Psoas muscle (tissue), 8 donors: Measurements from ENCODE around the gene FLG2. TPM values are rescaled to one million over a fixed set of nuclear protein-coding genes. Genes with fewer than 3 reads are reported as not detected.

Source experiments
- ATAC-seq, 4 donors: fragments of 200-7000 bp; cut with Tn5 transposase; one replicate each; pipeline ENCODE4 v1.9.1; 2020; ENCODE audit warnings: moderate library complexity in 3 of 4, mild to moderate bottlenecking in 2 of 4
- DNase-seq, 2 donors: peaks; one replicate each; pipeline ENCODE4 v3.0.0-alpha.2; 2020
- H3K27ac ChIP-seq: fragments of 200-600 bp; one replicate; pipeline ENCODE4 v1.8.0; 2022
- H3K27me3 ChIP-seq, 3 donors: fragments of 200-600 bp in 1 of 3; one replicate each; pipeline versions ENCODE4 v1.6.1 to v1.8.0; 2013 to 2022; ENCODE audit warnings: low read length in 2 of 3, mild to moderate bottlenecking in 2 of 3, moderate library complexity in 1 of 3; ENCODE audit not compliant: insufficient read depth in 3 of 3
- H3K36me3 ChIP-seq, 2 donors: fragments of 200-600 bp in 1 of 2; one replicate each; pipeline versions ENCODE4 v1.6.1 to v1.8.0; 2013 to 2022; ENCODE audit warnings: low read depth in 1 of 2, mild to moderate bottlenecking in 1 of 2, moderate library complexity in 1 of 2; ENCODE audit not compliant: insufficient read depth in 1 of 2
- H3K4me1 ChIP-seq: fragments of 200-600 bp; one replicate; pipeline ENCODE4 v1.8.0; 2022
- H3K4me3 ChIP-seq: fragments of 200-600 bp; one replicate; pipeline ENCODE4 v1.8.0; 2022; ENCODE audit warnings: mild to moderate bottlenecking
- H3K9me3 ChIP-seq: fragments of 200-600 bp; one replicate; pipeline ENCODE4 v1.8.0; 2022
- CTCF ChIP-seq: fragments of 200-600 bp; IDR thresholded peaks from one replicate; pipeline ENCODE4 v1.8.0; 2022; ENCODE audit warnings: antibody characterized with exemption
- WGBS, 3 donors: extraction: QIAGEN DNeasy Blood & Tissue Kit; methylation state at CpG; one replicate each; pipeline versions ENCODE4 v1.1.6 to v1.1.7; 2013; 5-methylcytosine and 5-hydroxymethylcytosine counted together
- intact Hi-C, 2 donors: fragments of 100-400 bp; cut with DNase I; formaldehyde crosslinking; loops; one replicate each; pipeline versions ENCODE4 v1.11.0 to v1.14.2; 2022
- polyA plus RNA-seq, 3 donors: library from polyadenylated mRNA; stranded (reverse); fragments of 200-250 nt; gene quantifications; one replicate each; pipeline ENCODE4 v1.2.3, GENCODE V29; 2013
- total RNA-seq, 4 donors: library from RNA; stranded (reverse); fragmentation: NEBNext Ultra II Directional in 2 of 4; extraction: Animal tissue kit (Norgen Biotek cat#: 25700) in 2 of 4; gene quantifications; one replicate each; pipeline versions ENCODE4 v1.2.1 to v1.2.4, GENCODE V29; 2021 to 2023
- donor health status: healthy with polysubstance abuse.
- donor health status: DM: no; HTN: no; CAD: no; lungs with moderate emphysema.
- donor health status: Bipolar disorder and iron deficiency.
- donor health status: healthy.
- donor health status: DM: yes; HTN: yes; CAD: no.
- donor health status: DM: no; HTN: no; CAD: no.
- donor health status: DM: no; HTN: no; CAD: no.
- donor health status: DM: yes; HTN: yes; CAD: no.

FLG2 gene
- total and polyA plus RNA-seq, 7 donors: not detected

GRCh38 chr1:152394151-152394550, 34.3 kb upstream of the FLG2 start:
- no peak overlapping the region for H3K4me3 ChIP-seq
- peaks cover 0 to 2% (median 0%) of the 10 kb centered on the region in 3 donors for H3K27me3 ChIP-seq
- intact Hi-C loops: no loop called here
- WGBS, 3 donors: 41 to 49% (median 44%) methylated on average over 1 of the region's 1 CpG
- no peaks in the 10 kb centered on the region for H3K4me1 ChIP-seq
- DNase-seq (no peak), ATAC-seq (no peak)
- no peak overlapping the region for H3K27ac ChIP-seq
- no peak for TF ChIP-seq CTCF
- no peaks in the 10 kb centered on the region for H3K9me3 ChIP-seq
- H3K36me3 ChIP-seq: no peaks in the 10 kb centered on the region

GRCh38 chr1:152392909-152393308, 33.1 kb upstream of the FLG2 start:
- no peak overlapping the region for H3K4me3 ChIP-seq
- ATAC-seq (no peak), DNase-seq (no peak)
- peaks cover 0 to 2% (median 0%) of the 10 kb centered on the region in 3 donors for H3K27me3 ChIP-seq
- no peak overlapping the region for H3K27ac ChIP-seq
- H3K4me1 ChIP-seq: no peaks in the 10 kb centered on the region
- no peaks in the 10 kb centered on the region for H3K36me3 ChIP-seq
- no peaks in the 10 kb centered on the region for H3K9me3 ChIP-seq
- intact Hi-C loops: no loop called here
- TF ChIP-seq CTCF: no peak
- 77 to 82% (median 77%) methylated on average over 2 of the region's 2 CpGs for WGBS, 3 donors

DNA sequence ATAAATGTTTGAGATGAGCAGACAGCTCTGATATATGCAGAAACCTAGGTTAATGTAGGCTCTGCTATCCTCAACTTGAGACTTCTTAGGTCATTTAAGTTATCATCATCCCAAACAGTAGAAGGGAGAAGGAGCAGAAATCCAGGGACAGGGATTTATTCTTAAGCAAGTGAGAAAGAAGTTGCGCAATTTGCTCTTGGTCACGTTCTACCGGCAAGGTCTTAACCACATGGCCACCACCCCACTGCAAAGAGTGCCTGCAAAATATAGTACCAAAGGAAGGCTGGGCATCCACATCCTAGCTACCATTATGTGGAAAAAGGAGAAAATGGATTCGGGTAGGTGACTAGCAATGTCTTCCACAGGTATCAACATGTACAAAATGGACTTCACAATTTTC, 29.1 kb upstream of the FLG2 start:
- ATAC-seq (no peak), DNase-seq (no peak)
- no peak for TF ChIP-seq CTCF
- Histone ChIP-seq H3K36me3 (no peaks in the 10 kb centered on the region), H3K9me3 (no peaks in the 10 kb centered on the region), H3K27ac (no peak overlapping the region), H3K4me3 (no peak overlapping the region), H3K4me1 (no peaks in the 10 kb centered on the region), H3K27me3 (peaks cover 0 to 2% (median 0%) of the 10 kb centered on the region in 3 donors)
- 52 to 71% (median 54%) methylated on average over 4 of the region's 4 CpGs for WGBS, 3 donors
- intact Hi-C loops: no loop called here

DNA sequence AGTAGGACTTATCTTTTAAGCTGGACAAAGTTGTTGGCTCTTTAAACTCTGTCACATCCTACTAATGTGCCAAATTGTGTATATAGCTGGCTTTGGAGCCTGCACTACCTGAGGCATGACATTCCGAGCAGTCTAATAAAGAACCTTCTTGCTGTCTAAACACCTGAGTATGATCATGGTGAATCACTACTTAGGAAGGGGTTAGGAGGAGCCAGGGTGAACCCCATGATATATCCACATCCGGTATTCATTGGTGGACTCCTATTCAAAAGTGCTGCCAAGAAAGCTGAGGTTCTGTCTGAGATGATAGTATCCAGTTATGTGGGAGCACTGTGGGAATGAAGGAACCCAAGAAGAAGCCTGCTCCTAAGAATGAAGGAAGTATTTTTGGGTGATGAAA, 27.1 kb upstream of the FLG2 start:
- no peaks in the 10 kb centered on the region for H3K9me3 ChIP-seq
- DNase-seq: no peak
- 75 to 81% (median 75%) methylated on average over 2 of the region's 2 CpGs for WGBS, 3 donors
- no peaks in the 10 kb centered on the region for H3K36me3 ChIP-seq
- H3K27me3 ChIP-seq: no peaks in the 10 kb centered on the region
- ATAC-seq: no peak
- H3K4me3 ChIP-seq: no peak overlapping the region
- H3K27ac ChIP-seq: no peak overlapping the region
- TF ChIP-seq CTCF: no peak
- intact Hi-C loops: no loop called here
- no peaks in the 10 kb centered on the region for H3K4me1 ChIP-seq

GRCh38 chr1:152380932-152381331, 21.1 kb upstream of the FLG2 start:
- Histone ChIP-seq H3K36me3 (no peaks in the 10 kb centered on the region), H3K27me3 (no peaks in the 10 kb centered on the region), H3K4me3 (no peak overlapping the region), H3K9me3 (no peaks in the 10 kb centered on the region), H3K27ac (no peak overlapping the region), H3K4me1 (no peaks in the 10 kb centered on the region)
- intact Hi-C loops: no loop called here
- no peak for ATAC-seq
- 74 to 80% (median 75%) methylated on average over 15 to 16 of the region's 16 CpGs for WGBS, 3 donors
- no peak for TF ChIP-seq CTCF
- no peak for DNase-seq
